GM23338 (cell line): ENCODE results near the gene TMC3. TPM values are rescaled to one million over a fixed set of nuclear protein-coding genes. Genes with fewer than 3 reads are reported as not detected.

ENCODE experiments used
- ATAC-seq: fragments of 200-7000 bp; cut with Tn5 transposase; 3 replicates; pipeline ENCODE4 v1.9.1; 2020
- DNase-seq: peaks from one replicate; pipeline ENCODE4 v3.0.0-alpha.2; 2015; ENCODE audit warnings: low spot score
- H2AFZ ChIP-seq: fragments of 200-600 bp; sonication (generic); 2 replicates; pipeline ENCODE4 v1.8.0; 2016; ENCODE audit warnings: antibody characterized with exemption, mild to moderate bottlenecking, moderate library complexity
- H3F3A ChIP-seq: fragments of 200-600 bp; sonication (generic); replicated peaks from 2 replicates; pipeline ENCODE4 v1.8.0; 2017; ENCODE audit warnings: antibody characterized with exemption, mixed run types, low read depth
- H3K27ac ChIP-seq: fragments of 200-600 bp; sonication (generic); 2 replicates; pipeline ENCODE4 v1.6.1; 2016; ENCODE audit warnings: low read depth
- H3K27me3 ChIP-seq: fragments of 200-600 bp; sonication (generic); 2 replicates; pipeline ENCODE4 v1.8.0; 2016; ENCODE audit warnings: mild to moderate bottlenecking, mixed run types, moderate library complexity; ENCODE audit not compliant: insufficient read depth
- H3K36me3 ChIP-seq: fragments of 200-600 bp; sonication (generic); 2 replicates; pipeline ENCODE4 v1.8.0; 2016; ENCODE audit warnings: mild to moderate bottlenecking; ENCODE audit not compliant: insufficient read depth
- H3K4me1 ChIP-seq: fragments of 200-600 bp; sonication (generic); 2 replicates; pipeline ENCODE4 v1.8.0; 2016; ENCODE audit warnings: mild to moderate bottlenecking, moderate library complexity; ENCODE audit not compliant: insufficient read depth
- H3K4me2 ChIP-seq: fragments of 200-600 bp; sonication (generic); 2 replicates; pipeline ENCODE4 v1.7.1; 2017; ENCODE audit warnings: mixed run types
- H3K4me3 ChIP-seq: fragments of 200-600 bp; sonication (generic); 2 replicates; pipeline ENCODE4 v1.6.1; 2016; ENCODE audit warnings: mixed run types
- H3K79me2 ChIP-seq: fragments of 200-600 bp; sonication (generic); replicated peaks from 2 replicates; pipeline ENCODE4 v1.8.0; 2017; ENCODE audit warnings: mild to moderate bottlenecking; ENCODE audit not compliant: insufficient read depth
- H3K9me2 ChIP-seq: fragments of 200-600 bp; sonication (generic); 2 replicates; pipeline ENCODE4 v1.8.0; 2017; ENCODE audit not compliant: insufficient read depth
- H4K20me1 ChIP-seq: fragments of 200-600 bp; sonication (generic); replicated peaks from 2 replicates; pipeline ENCODE4 v1.8.0; 2017; ENCODE audit warnings: mild to moderate bottlenecking; ENCODE audit not compliant: insufficient read depth
- H3K27ac Mint-ChIP-seq: 2 replicates; pipeline ENCODE4 v1.8.0; 2020; ENCODE audit warnings: inconsistent platforms, mild to moderate bottlenecking, moderate library complexity, mixed read lengths
- H3K27me3 Mint-ChIP-seq: 3 replicates; pipeline ENCODE4 v1.8.0; 2022; ENCODE audit warnings: low read depth, mild to moderate bottlenecking, moderate library complexity, mixed read lengths, inconsistent platforms; ENCODE audit not compliant: insufficient read depth, poor library complexity
- H3K36me3 Mint-ChIP-seq: 3 replicates; pipeline ENCODE4 v1.8.0; 2021; ENCODE audit warnings: low read depth, mild to moderate bottlenecking, inconsistent platforms, moderate library complexity, mixed read lengths
- H3K4me1 Mint-ChIP-seq: 3 replicates; pipeline ENCODE4 v1.8.0; 2020; ENCODE audit warnings: mild to moderate bottlenecking, inconsistent platforms, mixed read lengths
- H3K4me3 Mint-ChIP-seq: 3 replicates; pipeline ENCODE4 v1.8.0; 2021; ENCODE audit warnings: moderate library complexity, mild to moderate bottlenecking, inconsistent platforms, mixed read lengths
- H3K9me3 Mint-ChIP-seq: 3 replicates; pipeline ENCODE4 v1.8.0; 2020; ENCODE audit warnings: moderate library complexity, mild to moderate bottlenecking, inconsistent platforms, mixed read lengths
- EZH2 ChIP-seq: fragments of 200-600 bp; sonication (generic); IDR thresholded peaks from one replicate; pipeline ENCODE4 v1.8.0; 2017; ENCODE audit warnings: antibody characterized with exemption, mild to moderate bottlenecking, low read depth; ENCODE audit not compliant: unreplicated experiment
- EZH2phosphoT487 ChIP-seq: fragments of 200-600 bp; sonication (generic); IDR thresholded peaks from one replicate; pipeline ENCODE4 v1.8.1; 2018; ENCODE audit warnings: antibody characterized with exemption; ENCODE audit not compliant: unreplicated experiment
- POLR2AphosphoS5 ChIP-seq: IDR thresholded peaks from 2 replicates; pipeline ENCODE4 v1.6.1; 2016; ENCODE audit warnings: antibody characterized with exemption, low read depth
- ZNF331 ChIP-seq: fragments of 250-450 bp; sonication (Bioruptor Pico); IDR thresholded peaks from 2 replicates; pipeline ENCODE4 v1.5.0; 2020; ENCODE audit warnings: low read depth, mild to moderate bottlenecking, moderate library complexity
- polyA plus RNA-seq: library from polyadenylated mRNA; unstranded; fragments of >200 nt; fragmentation: Nextera tagmentation; extraction: Ambion mirVana; gene quantifications from 2 replicates; pipeline ENCODE4 v1.2.1, GENCODE V29; 2016
- total RNA-seq: library from RNA; depleted of rRNA; stranded (reverse); fragments of >200 nt; shearing (Covaris generic); gene quantifications from 2 replicates; pipeline ENCODE4 v1.2.3, GENCODE V29; 2014
- TF ChIP-seq, protein P1 (sequence below): IDR thresholded peaks from one replicate; pipeline ENCODE4 v1.6.1; 2018; ENCODE audit warnings: antibody characterized with exemption; ENCODE audit not compliant: unreplicated experiment
- TF ChIP-seq, protein P2 (sequence below): fragments of 250-450 bp; sonication (Bioruptor Pico); IDR thresholded peaks from 2 replicates; pipeline ENCODE4 v1.5.0; 2020; ENCODE audit warnings: mild to moderate bottlenecking, moderate library complexity
- TF ChIP-seq, protein P3 (sequence below): IDR thresholded peaks from 2 replicates; pipeline ENCODE4 v1.6.1; 2016; ENCODE audit warnings: antibody characterized with exemption
- TF ChIP-seq, protein P4 (sequence below), 2 experiments: fragments of 200-600 bp in 1 of 2; sonication (generic) in 1 of 2; conservative IDR thresholded peaks; 2 replicates each; pipeline versions ENCODE4 v1.5.1 to v1.6.1; 2016 to 2017; ENCODE audit warnings: antibody characterized with exemption in 2 of 2, low read depth in 2 of 2, mild to moderate bottlenecking in 2 of 2, moderate library complexity in 1 of 2

The TMC3 gene
- total and polyA plus RNA-seq, 2 experiments from 2014 or later = 0.10 TPM; not detected in 1

DNA sequence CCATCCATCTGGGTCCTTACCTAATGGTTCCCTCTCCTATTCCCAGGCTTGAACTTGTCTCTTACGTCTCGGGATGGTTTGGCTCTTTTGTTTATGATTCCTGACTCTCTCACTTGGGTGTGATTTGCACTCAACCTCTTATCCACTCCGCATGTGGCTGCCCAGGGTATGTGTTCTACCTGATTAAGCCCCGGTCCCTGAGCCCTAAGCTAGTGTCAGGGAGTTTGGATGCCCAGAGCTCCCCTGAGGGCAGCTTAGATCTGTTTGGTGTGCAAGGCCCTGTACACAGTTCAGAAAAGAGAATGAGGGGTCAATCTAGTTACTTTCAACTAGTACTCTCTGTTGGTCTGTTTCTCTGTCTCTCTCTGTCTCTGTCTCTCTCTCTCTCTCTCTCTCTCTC lies 34.2 kb downstream of the TMC3 start:
- Mint-ChIP-seq H3K4me3 (no peak overlapping the region), H3K27me3 (peaks cover 1% of the 10 kb centered on the region), H3K36me3 (no peaks in the 10 kb centered on the region), H3K4me1 (no peaks in the 10 kb centered on the region; the same call in 2 of the 3 replicates), H3K9me3 (no peaks in the 10 kb centered on the region), H3K27ac (no peak overlapping the region)
- no peak overlapping the region for H3K4me3 ChIP-seq
- no peaks in the 10 kb centered on the region for H3F3A ChIP-seq
- TF ChIP-seq, protein P1, sequence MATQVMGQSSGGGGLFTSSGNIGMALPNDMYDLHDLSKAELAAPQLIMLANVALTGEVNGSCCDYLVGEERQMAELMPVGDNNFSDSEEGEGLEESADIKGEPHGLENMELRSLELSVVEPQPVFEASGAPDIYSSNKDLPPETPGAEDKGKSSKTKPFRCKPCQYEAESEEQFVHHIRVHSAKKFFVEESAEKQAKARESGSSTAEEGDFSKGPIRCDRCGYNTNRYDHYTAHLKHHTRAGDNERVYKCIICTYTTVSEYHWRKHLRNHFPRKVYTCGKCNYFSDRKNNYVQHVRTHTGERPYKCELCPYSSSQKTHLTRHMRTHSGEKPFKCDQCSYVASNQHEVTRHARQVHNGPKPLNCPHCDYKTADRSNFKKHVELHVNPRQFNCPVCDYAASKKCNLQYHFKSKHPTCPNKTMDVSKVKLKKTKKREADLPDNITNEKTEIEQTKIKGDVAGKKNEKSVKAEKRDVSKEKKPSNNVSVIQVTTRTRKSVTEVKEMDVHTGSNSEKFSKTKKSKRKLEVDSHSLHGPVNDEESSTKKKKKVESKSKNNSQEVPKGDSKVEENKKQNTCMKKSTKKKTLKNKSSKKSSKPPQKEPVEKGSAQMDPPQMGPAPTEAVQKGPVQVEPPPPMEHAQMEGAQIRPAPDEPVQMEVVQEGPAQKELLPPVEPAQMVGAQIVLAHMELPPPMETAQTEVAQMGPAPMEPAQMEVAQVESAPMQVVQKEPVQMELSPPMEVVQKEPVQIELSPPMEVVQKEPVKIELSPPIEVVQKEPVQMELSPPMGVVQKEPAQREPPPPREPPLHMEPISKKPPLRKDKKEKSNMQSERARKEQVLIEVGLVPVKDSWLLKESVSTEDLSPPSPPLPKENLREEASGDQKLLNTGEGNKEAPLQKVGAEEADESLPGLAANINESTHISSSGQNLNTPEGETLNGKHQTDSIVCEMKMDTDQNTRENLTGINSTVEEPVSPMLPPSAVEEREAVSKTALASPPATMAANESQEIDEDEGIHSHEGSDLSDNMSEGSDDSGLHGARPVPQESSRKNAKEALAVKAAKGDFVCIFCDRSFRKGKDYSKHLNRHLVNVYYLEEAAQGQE = no peak
- TF ChIP-seq, protein P2, sequence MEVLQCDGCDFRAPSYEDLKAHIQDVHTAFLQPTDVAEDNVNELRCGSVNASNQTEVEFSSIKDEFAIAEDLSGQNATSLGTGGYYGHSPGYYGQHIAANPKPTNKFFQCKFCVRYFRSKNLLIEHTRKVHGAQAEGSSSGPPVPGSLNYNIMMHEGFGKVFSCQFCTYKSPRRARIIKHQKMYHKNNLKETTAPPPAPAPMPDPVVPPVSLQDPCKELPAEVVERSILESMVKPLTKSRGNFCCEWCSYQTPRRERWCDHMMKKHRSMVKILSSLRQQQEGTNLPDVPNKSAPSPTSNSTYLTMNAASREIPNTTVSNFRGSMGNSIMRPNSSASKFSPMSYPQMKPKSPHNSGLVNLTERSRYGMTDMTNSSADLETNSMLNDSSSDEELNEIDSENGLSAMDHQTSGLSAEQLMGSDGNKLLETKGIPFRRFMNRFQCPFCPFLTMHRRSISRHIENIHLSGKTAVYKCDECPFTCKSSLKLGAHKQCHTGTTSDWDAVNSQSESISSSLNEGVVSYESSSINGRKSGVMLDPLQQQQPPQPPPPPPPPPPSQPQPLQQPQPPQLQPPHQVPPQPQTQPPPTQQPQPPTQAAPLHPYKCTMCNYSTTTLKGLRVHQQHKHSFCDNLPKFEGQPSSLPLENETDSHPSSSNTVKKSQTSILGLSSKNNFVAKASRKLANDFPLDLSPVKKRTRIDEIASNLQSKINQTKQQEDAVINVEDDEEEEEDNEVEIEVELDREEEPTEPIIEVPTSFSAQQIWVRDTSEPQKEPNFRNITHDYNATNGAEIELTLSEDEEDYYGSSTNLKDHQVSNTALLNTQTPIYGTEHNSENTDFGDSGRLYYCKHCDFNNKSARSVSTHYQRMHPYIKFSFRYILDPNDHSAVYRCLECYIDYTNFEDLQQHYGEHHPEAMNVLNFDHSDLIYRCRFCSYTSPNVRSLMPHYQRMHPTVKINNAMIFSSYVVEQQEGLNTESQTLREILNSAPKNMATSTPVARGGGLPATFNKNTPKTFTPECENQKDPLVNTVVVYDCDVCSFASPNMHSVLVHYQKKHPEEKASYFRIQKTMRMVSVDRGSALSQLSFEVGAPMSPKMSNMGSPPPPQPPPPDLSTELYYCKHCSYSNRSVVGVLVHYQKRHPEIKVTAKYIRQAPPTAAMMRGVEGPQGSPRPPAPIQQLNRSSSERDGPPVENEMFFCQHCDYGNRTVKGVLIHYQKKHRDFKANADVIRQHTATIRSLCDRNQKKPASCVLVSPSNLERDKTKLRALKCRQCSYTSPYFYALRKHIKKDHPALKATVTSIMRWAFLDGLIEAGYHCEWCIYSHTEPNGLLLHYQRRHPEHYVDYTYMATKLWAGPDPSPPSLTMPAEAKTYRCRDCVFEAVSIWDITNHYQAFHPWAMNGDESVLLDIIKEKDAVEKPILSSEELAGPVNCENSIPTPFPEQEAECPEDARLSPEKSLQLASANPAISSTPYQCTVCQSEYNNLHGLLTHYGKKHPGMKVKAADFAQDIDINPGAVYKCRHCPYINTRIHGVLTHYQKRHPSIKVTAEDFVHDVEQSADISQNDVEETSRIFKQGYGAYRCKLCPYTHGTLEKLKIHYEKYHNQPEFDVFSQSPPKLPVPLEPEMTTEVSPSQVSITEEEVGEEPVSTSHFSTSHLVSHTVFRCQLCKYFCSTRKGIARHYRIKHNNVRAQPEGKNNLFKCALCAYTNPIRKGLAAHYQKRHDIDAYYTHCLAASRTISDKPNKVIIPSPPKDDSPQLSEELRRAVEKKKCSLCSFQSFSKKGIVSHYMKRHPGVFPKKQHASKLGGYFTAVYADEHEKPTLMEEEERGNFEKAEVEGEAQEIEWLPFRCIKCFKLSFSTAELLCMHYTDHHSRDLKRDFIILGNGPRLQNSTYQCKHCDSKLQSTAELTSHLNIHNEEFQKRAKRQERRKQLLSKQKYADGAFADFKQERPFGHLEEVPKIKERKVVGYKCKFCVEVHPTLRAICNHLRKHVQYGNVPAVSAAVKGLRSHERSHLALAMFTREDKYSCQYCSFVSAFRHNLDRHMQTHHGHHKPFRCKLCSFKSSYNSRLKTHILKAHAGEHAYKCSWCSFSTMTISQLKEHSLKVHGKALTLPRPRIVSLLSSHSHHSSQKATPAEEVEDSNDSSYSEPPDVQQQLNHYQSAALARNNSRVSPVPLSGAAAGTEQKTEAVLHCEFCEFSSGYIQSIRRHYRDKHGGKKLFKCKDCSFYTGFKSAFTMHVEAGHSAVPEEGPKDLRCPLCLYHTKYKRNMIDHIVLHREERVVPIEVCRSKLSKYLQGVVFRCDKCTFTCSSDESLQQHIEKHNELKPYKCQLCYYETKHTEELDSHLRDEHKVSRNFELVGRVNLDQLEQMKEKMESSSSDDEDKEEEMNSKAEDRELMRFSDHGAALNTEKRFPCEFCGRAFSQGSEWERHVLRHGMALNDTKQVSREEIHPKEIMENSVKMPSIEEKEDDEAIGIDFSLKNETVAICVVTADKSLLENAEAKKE (CRISPR knock-in tag) = no peak
- TF ChIP-seq EZH2phosphoT487 (no peak), POLR2AphosphoS5 (no peak), EZH2 (no peak), ZNF331 (CRISPR knock-in tag) (no peak)
- TF ChIP-seq, protein P3, sequence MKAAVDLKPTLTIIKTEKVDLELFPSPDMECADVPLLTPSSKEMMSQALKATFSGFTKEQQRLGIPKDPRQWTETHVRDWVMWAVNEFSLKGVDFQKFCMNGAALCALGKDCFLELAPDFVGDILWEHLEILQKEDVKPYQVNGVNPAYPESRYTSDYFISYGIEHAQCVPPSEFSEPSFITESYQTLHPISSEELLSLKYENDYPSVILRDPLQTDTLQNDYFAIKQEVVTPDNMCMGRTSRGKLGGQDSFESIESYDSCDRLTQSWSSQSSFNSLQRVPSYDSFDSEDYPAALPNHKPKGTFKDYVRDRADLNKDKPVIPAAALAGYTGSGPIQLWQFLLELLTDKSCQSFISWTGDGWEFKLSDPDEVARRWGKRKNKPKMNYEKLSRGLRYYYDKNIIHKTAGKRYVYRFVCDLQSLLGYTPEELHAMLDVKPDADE = no peak
- TF ChIP-seq, protein P4, sequence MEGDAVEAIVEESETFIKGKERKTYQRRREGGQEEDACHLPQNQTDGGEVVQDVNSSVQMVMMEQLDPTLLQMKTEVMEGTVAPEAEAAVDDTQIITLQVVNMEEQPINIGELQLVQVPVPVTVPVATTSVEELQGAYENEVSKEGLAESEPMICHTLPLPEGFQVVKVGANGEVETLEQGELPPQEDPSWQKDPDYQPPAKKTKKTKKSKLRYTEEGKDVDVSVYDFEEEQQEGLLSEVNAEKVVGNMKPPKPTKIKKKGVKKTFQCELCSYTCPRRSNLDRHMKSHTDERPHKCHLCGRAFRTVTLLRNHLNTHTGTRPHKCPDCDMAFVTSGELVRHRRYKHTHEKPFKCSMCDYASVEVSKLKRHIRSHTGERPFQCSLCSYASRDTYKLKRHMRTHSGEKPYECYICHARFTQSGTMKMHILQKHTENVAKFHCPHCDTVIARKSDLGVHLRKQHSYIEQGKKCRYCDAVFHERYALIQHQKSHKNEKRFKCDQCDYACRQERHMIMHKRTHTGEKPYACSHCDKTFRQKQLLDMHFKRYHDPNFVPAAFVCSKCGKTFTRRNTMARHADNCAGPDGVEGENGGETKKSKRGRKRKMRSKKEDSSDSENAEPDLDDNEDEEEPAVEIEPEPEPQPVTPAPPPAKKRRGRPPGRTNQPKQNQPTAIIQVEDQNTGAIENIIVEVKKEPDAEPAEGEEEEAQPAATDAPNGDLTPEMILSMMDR (conservative IDR thresholded peaks at IDR 0.05; ENCODE audit: low read depth in 2 of 2) = no peak
- no peak overlapping the region for H2AFZ ChIP-seq
- H3K27me3 ChIP-seq = no peaks in the 10 kb centered on the region
- ATAC-seq = no peak
- H4K20me1 ChIP-seq = no peaks in the 10 kb centered on the region; the same call in 1 of the 2 replicates
- no peaks in the 10 kb centered on the region for H3K9me2 ChIP-seq
- no peaks in the 10 kb centered on the region for H3K4me1 ChIP-seq
- H3K4me2 ChIP-seq = no peak overlapping the region
- no peaks in the 10 kb centered on the region for H3K79me2 ChIP-seq
- H3K36me3 ChIP-seq = no peaks in the 10 kb centered on the region
- no peak for DNase-seq
- no peak overlapping the region for H3K27ac ChIP-seq
